GM19372 (cell line): Measurements from ENCODE around the gene COPZ1.
"Not testable (repeated sequence)": the region's sequence is repeated elsewhere in the genome, so short reads cannot be mapped to it uniquely, and the experiment has no call there.

Experiments used
- ATAC-seq: cut with Tn5 transposase; IDR thresholded peaks from one replicate; pipeline ENCODE4 v1.9.1; 2021; ENCODE audit warnings: mild to moderate bottlenecking, low read depth, moderate library complexity; ENCODE audit not compliant: unreplicated experiment

COPZ1 gene

GRCh38 chr12:54294152-54294952 lies 30.6 kb upstream of the COPZ1 start:
- ATAC-seq = no peak

GRCh38 chr12:54294953-54295566 lies 29.9 kb upstream of the COPZ1 start:
- no peak for ATAC-seq

- ATAC-seq = no peak
These were observed 28.4 kb upstream of the COPZ1 start for GRCh38 chr12:54296393-54297099.

- no peak for ATAC-seq
These were observed 26.0 kb upstream of the COPZ1 start for GRCh38 chr12:54298904-54299303.

GRCh38 chr12:54299515-54300224 lies 25.3 kb upstream of the COPZ1 start:
- ATAC-seq = no peak

- ATAC-seq = no peak
These were observed 24.7 kb upstream of the COPZ1 start for GRCh38 chr12:54300225-54300731.

- ATAC-seq = no peak
These were observed 24.1 kb upstream of the COPZ1 start, which contains the start of gene NFE2 for GRCh38 chr12:54300732-54301427. Gene NFE2, minus strand, starts transcription at chr12:54301015. Its CDS starts 5,767 bp downstream, at chr12:54295248.

- no peak for ATAC-seq
These were observed 23.4 kb upstream of the COPZ1 start for GRCh38 chr12:54301428-54302048.

- ATAC-seq = no peak
These were observed 21.3 kb upstream of the COPZ1 start for GRCh38 chr12:54303640-54304039.

GRCh38 chr12:54304187-54304810 lies 20.6 kb upstream of the COPZ1 start:
- ATAC-seq = no peak

GRCh38 chr12:54306925-54307741 lies 17.8 kb upstream of the COPZ1 start:
- ATAC-seq = no peak

- ATAC-seq = no peak
These were observed 13.9 kb upstream of the COPZ1 start for GRCh38 chr12:54311051-54311450.

GRCh38 chr12:54312309-54312708 lies 12.6 kb upstream of the COPZ1 start:
- ATAC-seq = not testable (repeated sequence)

- no peak for ATAC-seq
These were observed 3.6 kb upstream of the COPZ1 start for GRCh38 chr12:54321363-54321762.

GRCh38 chr12:54325442-54326109 lies 645 bp downstream of the COPZ1 start:
- ATAC-seq = not testable (repeated sequence)

GRCh38 chr12:54328595-54329337 lies 3.8 kb downstream of the COPZ1 start:
- ATAC-seq = no peak

GRCh38 chr12:54329759-54330158 lies 4.8 kb downstream of the COPZ1 start:
- ATAC-seq = no peak
